Gastrocnemius medialis (tissue), 4 donors: ENCODE results near the gene MTERF4. TPM values are rescaled to one million over a fixed set of nuclear protein-coding genes. Genes with fewer than 3 reads are reported as not detected.

Experiments used
- ATAC-seq, 2 donors: fragments of 150-250 bp; one replicate each; pipeline ENCODE4 v1.9.1; 2016
- DNase-seq, 2 donors: peaks; one replicate each; pipeline ENCODE4 v3.0.0-alpha.2; 2019
- H3K27ac ChIP-seq, 4 donors: fragments of 200-600 bp; sonication (generic); 1 replicate in 1 of 4; 2 replicates in 3 of 4; pipeline ENCODE4 v1.5.1; 2016 to 2018; ENCODE audit warnings: mild to moderate bottlenecking in 2 of 4, moderate library complexity in 1 of 4
- H3K27me3 ChIP-seq, 3 donors: fragments of 200-600 bp; sonication (generic) in 2 of 3; 1 replicate in 1 of 3; 2 replicates in 2 of 3; pipeline versions ENCODE4 v1.5.1 to v1.6.0; 2016 to 2019; ENCODE audit warnings: mild to moderate bottlenecking in 1 of 3, moderate library complexity in 1 of 3
- H3K36me3 ChIP-seq, 2 donors: fragments of 200-600 bp; sonication (generic) in 1 of 2; one replicate each; pipeline ENCODE4 v1.5.1; 2017 to 2018
- H3K4me1 ChIP-seq, 2 donors: fragments of 200-600 bp; sonication (generic) in 1 of 2; one replicate each; pipeline ENCODE4 v1.5.1; 2016 to 2017; ENCODE audit warnings: mild to moderate bottlenecking in 2 of 2
- H3K4me3 ChIP-seq, 4 donors: fragments of 200-600 bp; sonication (generic) in 3 of 4; 1 replicate in 1 of 4; 2 replicates in 3 of 4; pipeline ENCODE4 v1.5.1; 2016 to 2019; ENCODE audit warnings: mild to moderate bottlenecking in 2 of 4
- H3K9me3 ChIP-seq, 3 donors: fragments of 200-600 bp; sonication (generic) in 2 of 3; 1 replicate in 1 of 3; 2 replicates in 2 of 3; pipeline ENCODE4 v1.5.1; 2016 to 2019
- CTCF ChIP-seq, 5 experiments: fragments of 450-650 bp in 3 of 5; fragments of 200-600 bp in 2 of 5; sonication (generic) in 2 of 5; IDR thresholded peaks in 4 of 5; conservative IDR thresholded peaks in 1 of 5; 1 replicate in 4 of 5; 2 replicates in 1 of 5; pipeline ENCODE4 v1.5.1; 2016 to 2019; ENCODE audit warnings: antibody characterized with exemption in 5 of 5, mild to moderate bottlenecking in 3 of 5, moderate library complexity in 3 of 5
- POLR2A ChIP-seq, 2 donors: fragments of 450-650 bp; IDR thresholded peaks; one replicate each; pipeline ENCODE4 v1.6.1; 2017; ENCODE audit warnings: antibody characterized with exemption in 2 of 2, mild to moderate bottlenecking in 2 of 2, moderate library complexity in 2 of 2
- in situ Hi-C, 4 donors: fragments of 200-750 bp; cut with MboI; loops; one replicate each; pipeline versions ENCODE4 v1.15.0 to v1.8.0; 2017; ENCODE audit warnings: low sequenced_read_pairs in 4 of 4
- intact Hi-C: fragments of 100-400 bp; cut with DNase I; formaldehyde crosslinking; loops from one replicate; pipeline ENCODE4 v1.15.1; 2023; ENCODE audit warnings: low total_unique reads
- total RNA-seq, 4 donors: library from RNA; depleted of rRNA; stranded (reverse); fragments of >200 nt; gene quantifications; one replicate each; pipeline versions ENCODE4 v1.1.0 to v1.2.3, GENCODE V29; 2016

The MTERF4 gene
- total RNA-seq, 4 donors from 2014 or later: 21.8 to 49.3 (median 37.0) TPM

GRCh38 chr2:241136191-241136590 lies 34.1 kb upstream of the MTERF4 start:
- no peak overlapping the region for H3K4me3 ChIP-seq
- TF ChIP-seq POLR2A (IDR thresholded peaks at IDR 0.05): no peak
- no peak for TF ChIP-seq CTCF (IDR thresholded peaks at IDR 0.05 in 4 of 5, conservative IDR thresholded peaks at IDR 0.05 in 1 of 5)
- ATAC-seq (no peak), DNase-seq (no peak)
- no peaks in the 10 kb centered on the region for H3K27me3 ChIP-seq
- in situ Hi-C loops (no loop called here), intact Hi-C loops (no loop called here)
- H3K36me3 ChIP-seq: no peaks in the 10 kb centered on the region
- H3K4me1 ChIP-seq: no peaks in the 10 kb centered on the region
- no peaks in the 10 kb centered on the region for H3K9me3 ChIP-seq
- no peak overlapping the region for H3K27ac ChIP-seq

- ATAC-seq (no peak), DNase-seq (no peak)
- Histone ChIP-seq H3K4me1 (no peaks in the 10 kb centered on the region), H3K4me3 (no peak overlapping the region), H3K9me3 (no peaks in the 10 kb centered on the region), H3K27ac (no peak overlapping the region), H3K27me3 (no peaks in the 10 kb centered on the region), H3K36me3 (no peaks in the 10 kb centered on the region)
- intact Hi-C loops (no loop called here), in situ Hi-C loops (no loop called here)
- TF ChIP-seq CTCF (IDR thresholded peaks at IDR 0.05 in 4 of 5, conservative IDR thresholded peaks at IDR 0.05 in 1 of 5): no peak
- TF ChIP-seq POLR2A (IDR thresholded peaks at IDR 0.05): no peak
These were observed 33.6 kb upstream of the MTERF4 start for GRCh38 chr2:241135737-241136136.

DNA sequence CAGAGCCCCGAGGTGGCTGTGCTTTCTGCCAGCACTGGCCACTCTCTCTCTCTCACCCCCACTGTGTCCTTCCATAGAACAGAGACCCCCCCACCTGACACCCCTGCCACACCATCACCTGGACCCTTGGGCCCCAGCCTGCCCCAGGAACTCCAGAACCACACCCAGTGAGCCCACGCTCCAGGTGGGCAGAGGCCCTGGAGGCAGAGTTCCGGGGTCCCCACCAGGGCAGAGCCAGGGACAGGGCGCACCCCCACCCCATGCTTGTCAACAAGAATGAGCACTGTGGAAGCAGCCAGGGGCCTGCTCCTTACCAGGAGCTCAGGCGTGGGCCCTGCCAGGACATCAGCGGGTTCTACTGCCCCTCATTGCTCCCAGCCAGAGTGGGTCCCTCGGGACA lies 32.6 kb upstream of the MTERF4 start:
- ATAC-seq: no peak
- no peaks in the 10 kb centered on the region for H3K4me1 ChIP-seq
- no peaks in the 10 kb centered on the region for H3K27me3 ChIP-seq
- H3K9me3 ChIP-seq: no peaks in the 10 kb centered on the region
- no peak overlapping the region for H3K27ac ChIP-seq
- no peak for DNase-seq
- no peaks in the 10 kb centered on the region for H3K36me3 ChIP-seq
- no peak overlapping the region for H3K4me3 ChIP-seq
- no peak for TF ChIP-seq CTCF (IDR thresholded peaks at IDR 0.05 in 4 of 5, conservative IDR thresholded peaks at IDR 0.05 in 1 of 5)
- no peak for TF ChIP-seq POLR2A (IDR thresholded peaks at IDR 0.05)
- in situ Hi-C loops: no loop called here
- intact Hi-C loops: no loop called here

GRCh38 chr2:241133436-241133820 lies 31.3 kb upstream of the MTERF4 start:
- TF ChIP-seq POLR2A (IDR thresholded peaks at IDR 0.05) (no peak), CTCF (IDR thresholded peaks at IDR 0.05 in 4 of 5, conservative IDR thresholded peaks at IDR 0.05 in 1 of 5) (no peak)
- ATAC-seq: no peak
- in situ Hi-C loops (no loop called here), intact Hi-C loops (no loop called here)
- H3K27ac ChIP-seq: no peak overlapping the region
- no peaks in the 10 kb centered on the region for H3K27me3 ChIP-seq
- H3K4me1 ChIP-seq: no peaks in the 10 kb centered on the region
- no peak for DNase-seq
- H3K9me3 ChIP-seq: no peaks in the 10 kb centered on the region
- no peak overlapping the region for H3K4me3 ChIP-seq
- H3K36me3 ChIP-seq: no peaks in the 10 kb centered on the region
